HT-29 (cell line): ENCODE results near the gene ACCSL. TPM values are rescaled to one million over a fixed set of nuclear protein-coding genes. Genes with fewer than 3 reads are reported as not detected.

ENCODE experiments used
- DNase-seq: peaks from one replicate; pipeline ENCODE4 v3.0.0-alpha.2; 2015; ENCODE audit warnings: low spot score
- total RNA-seq: library from RNA; depleted of rRNA; stranded (reverse); fragments of >200 nt; shearing (Covaris generic); gene quantifications from 2 replicates; pipeline ENCODE4 v1.2.3, GENCODE V29; 2014

Gene ACCSL
- total RNA-seq, 1 experiment from 2014 or later: not detected

DNA sequence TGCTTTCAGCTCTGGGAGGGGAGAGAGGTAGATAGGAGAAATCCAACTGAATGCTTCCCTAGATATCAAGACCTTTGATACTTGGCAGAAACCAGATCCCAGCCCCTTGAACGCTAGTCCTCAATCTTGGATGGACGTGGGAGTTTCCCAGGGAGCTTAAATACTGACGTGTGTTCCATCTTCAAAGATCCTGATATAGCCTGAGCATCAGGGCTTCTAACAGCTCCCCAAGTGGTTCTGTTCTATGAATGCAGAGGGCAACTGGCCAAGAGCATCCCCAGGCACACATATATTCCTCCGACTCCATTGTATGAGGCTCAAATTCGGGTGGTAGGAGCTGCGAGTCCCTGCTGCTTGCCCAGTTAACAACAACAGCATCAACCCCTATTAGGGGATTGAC, 9.6 kb downstream of the ACCSL start:
- DNase-seq: no peak

DNA sequence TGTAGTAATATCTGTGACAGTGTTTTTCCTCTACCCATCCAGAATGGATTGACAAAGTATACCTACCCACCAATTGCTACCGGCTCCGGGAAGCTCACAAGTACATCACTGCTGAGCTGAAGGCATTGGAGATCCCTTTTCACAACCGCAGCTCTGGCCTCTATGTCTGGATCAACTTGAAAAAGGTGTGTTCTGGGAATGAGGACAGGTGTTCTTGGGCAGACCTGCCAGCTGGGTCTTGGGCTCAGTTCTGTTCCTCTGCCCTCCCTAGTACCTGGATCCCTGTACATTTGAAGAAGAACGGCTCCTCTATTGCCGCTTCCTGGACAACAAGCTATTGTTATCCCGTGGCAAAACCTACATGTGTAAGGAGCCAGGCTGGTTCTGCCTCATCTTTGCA, 10.5 kb downstream of the ACCSL start:
- no peak for DNase-seq

DNA sequence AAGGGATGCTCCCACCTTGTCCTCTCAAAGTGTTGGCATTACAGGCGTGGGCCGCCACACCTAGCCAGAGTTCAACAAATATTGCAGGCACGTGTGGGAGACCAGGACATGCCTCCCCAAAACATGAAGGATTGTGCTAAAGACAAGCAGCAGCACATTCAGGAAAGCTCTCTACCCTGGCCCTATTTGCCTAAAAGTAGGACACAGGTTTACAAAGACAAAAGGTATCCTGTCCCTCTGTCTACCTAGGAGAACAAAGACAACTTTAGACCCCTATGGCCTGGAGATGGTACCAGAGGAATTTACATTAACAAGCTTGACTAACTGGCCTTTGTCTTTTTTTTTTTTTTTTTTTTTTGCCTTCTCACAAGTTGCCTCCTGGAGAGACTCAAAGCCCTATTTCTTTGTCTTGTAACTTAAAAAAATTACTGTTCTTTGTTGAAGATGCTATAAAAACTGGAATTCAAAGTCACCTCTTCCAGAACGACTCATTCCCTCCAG, 17.4 kb downstream of the ACCSL start:
- no peak for DNase-seq

DNA sequence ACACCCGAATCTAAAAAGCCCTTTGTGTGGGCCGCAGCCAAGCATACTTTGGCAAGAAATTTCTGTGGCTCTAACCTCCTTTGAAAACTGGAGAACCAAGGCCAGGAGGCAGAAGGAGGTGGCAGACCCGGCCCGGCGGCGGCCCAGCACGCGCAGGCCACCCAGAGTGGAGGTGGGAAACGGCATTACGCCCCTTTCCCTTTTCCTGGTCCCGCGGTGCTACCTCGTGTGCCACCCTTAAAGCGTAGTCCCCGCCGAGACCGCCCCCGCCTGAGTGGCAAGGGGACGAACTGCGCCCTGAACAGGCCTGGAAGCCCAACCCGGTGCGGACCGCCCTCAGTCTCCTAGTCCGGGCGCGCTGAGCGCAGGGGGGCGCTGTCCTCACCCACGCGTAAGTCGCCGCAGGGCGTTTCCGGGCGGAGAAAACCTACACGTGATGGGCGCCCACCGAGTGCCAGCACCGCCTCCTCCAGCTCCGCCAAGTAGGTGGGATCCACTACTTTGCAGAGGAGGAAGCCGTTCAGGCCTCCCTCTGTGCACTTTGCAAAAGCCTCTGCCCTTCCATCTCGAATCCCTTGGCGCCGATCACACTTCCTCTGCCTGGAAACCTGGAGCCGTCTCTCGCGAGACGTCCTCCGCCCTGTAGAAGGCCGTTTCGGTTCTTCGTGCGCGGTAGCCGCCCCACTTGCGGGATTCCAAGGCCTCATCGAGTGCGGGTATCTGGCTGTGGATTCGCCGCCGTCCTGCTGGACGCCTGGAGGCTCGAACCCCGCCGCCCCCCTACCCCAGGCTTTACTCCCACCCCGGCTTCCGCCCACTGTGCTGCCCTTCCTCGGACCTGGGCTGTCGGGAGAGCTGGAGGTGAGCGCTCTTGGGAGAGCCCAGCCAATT, 18.3 kb downstream of the ACCSL start, which contains the start of gene ACCS:
TSS of gene ACCS (plus strand) at position 430 of the 891 bp plus-strand sequence. CDS start 1,358 bp downstream, outside the sequence.
- DNase-seq: peak; percentile 93

DNA sequence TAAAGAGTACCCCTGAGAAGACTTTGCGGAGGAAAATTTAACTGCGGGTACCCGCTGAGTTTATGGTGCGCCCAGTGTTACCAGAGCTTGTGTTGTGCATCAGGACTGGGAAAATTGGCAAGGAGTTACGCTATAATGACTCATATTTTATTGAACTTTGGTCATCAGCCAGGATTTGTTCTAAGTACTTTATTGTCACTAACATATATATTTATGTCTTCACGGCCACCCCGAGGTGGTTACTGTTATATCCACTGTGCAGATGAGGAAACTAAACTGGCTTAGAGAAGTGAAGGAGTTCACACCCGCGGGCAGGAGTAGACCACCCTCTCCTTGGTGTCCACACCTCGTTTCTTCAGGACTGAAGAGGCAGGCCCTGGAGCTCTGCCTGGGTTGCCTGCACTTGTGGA, 19.0 kb downstream of the ACCSL start:
- peak; percentile 85 for DNase-seq

DNA sequence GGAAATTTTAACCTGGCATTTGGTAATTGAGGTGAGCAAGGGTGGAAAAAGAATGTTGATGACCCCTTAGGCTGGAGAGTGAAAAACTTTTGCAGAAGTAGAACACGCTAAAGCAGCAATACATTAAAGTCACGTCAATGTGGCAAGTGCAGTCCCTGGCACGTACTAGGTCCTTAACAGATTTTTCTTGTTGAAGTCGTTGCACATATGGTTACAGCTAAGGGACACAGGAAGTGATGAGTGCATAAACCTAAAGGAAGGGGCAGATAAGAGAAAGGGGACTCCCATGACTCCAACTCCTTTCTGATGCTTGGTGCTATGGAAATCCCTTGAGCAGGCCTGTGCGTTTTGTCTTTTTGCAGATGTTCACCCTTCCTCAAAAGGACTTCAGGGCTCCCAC, 19.5 kb downstream of the ACCSL start:
- DNase-seq: no peak

DNA sequence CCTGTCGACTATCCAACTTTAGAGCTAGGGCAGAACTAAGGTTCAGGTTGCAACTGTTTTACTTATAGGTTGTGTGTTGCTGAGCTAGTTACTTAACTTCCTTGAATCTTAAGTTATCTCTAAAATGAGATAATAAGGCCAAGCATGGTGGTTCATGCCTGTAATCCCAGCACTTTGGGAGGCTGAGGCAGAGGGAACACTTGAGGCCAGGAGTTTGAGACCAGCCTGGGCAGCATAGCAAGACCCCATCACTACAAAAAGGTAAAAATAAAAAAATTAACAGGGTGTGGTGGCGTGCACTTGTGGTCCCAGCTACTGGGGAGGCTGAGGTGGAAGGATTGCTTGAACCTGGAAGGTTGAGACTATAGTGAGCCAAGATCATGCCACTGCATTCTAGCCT, 20.4 kb downstream of the ACCSL start:
- DNase-seq: no peak

DNA sequence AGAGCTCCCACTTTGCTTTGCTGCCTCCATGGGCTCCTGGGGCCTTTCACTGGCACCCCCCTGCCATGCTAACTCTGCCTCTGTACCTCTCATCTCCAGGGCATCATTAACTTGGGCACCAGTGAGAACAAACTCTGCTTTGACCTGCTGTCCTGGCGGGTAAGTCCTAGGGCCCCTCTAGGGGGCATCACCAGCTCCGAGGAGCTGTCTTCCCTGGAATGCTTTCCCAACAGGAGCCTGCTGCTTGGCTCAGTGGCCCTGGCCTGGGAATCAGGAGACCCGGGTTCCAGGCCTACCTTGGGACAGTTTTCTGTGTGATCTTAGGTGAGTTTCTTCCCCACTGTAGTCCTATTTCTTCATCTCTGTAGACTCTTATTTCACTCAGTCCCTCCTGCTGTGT, 23.4 kb downstream of the ACCSL start:
- DNase-seq: no peak

DNA sequence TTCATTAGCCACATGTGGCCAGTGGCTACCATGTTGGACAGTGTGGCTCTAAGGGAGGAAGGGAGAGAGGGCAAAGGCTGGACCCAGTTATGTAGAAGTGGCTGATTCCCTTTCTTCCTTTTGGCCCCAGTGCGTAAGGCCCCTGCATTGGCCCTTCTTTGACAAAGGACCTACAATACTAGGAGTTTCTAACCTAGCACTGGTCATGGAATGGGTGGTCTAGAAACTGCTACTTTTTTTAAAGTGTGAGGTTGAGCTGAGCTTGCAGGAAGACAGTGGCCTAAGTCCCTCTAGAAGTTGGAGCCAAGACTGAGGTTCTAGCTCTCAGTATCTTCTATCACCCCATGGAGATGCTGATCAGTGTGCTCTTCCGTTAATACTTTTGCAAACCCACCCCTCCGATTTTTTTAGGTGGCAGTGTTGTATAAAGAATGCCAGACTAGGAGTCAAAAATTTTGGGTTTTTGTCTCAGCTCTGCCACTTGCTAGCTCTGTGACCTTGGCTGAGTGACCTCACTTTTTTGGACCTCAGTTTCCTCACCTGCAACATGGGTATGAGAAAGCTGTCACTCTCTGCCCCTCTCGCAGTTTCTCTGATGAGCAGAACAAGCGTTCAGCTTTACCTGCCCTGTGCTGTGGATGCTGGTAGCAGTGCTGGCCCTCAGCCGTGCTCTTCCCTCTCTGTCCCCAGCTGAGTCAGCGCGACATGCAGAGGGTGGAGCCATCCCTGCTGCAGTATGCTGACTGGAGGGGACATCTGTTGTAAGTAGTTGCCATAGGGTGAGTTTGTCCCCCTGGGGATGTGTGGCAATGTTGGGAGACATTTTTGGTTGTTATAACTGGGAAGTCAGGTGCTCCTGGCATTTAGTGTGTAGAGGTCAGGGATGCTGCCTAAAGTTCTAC, 25.2 kb downstream of the ACCSL start:
- DNase-seq: no peak

DNA sequence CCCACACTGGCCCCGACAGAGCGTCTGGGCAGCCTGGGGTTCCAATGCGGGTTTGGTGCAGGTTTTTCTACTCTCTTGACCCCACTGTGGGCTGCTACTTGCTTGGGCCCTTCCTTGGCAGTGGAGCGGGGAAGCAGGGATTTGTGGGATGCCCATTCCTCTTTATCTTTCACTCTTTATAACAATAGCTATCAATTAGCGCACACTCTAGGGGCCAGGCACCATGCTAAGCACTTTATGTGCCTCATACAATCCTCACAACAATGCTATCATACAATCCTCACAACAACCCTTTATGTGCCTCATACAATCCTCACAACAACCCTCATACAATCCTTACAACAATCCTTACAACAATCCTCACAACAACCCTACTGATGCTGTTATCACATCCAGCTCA, 31.0 kb downstream of the ACCSL start:
- no peak for DNase-seq

DNA sequence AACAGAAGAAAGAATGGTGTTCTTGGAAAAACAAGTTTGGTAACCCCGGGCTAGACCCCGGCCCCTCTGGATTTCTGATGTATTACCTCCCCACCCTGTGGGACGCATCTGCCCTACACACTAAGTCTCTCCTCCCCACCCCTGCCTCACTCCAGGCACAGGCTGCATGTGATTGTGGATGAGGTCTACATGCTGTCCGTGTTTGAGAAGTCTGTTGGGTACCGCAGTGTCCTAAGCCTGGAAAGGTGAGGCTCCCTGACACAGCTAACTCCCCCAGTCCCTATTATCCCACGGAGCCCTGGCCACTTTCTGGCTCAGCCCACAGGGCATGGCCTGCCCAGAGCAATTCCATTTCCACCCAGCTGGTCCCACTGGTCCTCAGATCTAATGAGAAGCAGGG, 31.6 kb downstream of the ACCSL start:
- no peak for DNase-seq

DNA sequence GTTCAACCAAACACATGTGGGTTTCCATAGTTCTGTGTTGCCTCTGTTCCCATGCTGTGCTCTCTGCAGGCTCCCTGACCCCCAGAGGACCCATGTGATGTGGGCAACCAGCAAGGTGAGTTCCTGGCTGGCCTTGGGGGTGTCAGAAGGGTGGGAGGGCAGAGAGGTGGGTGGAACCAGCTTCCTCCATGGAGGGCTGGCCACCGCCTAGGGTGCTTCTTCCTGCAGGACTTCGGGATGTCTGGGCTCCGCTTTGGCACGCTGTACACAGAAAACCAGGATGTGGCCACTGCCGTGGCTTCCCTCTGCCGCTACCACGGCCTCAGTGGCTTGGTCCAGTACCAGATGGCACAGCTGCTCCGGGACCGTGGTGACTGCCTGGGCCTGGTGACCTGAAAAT, 33.2 kb downstream of the ACCSL start:
- DNase-seq: no peak

DNA sequence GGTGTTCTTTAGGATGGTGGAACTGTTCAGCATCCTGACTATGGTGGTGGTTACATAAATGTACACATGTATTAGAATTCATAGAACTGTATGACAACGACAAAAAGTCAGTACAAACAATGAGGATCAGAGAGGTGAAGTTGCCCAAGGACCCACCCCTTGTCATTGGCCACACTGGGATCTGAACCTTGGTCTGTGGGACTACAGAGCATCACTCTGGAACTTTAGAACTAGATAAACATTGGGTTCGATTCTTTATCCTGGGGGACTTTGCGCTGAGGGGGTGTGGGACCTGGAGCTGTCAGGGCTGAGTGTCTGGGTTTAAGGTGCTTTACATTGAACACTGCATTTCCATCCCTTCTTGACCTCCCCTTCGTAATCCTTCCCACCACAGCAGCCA, 34.9 kb downstream of the ACCSL start:
- DNase-seq: no peak

DNA sequence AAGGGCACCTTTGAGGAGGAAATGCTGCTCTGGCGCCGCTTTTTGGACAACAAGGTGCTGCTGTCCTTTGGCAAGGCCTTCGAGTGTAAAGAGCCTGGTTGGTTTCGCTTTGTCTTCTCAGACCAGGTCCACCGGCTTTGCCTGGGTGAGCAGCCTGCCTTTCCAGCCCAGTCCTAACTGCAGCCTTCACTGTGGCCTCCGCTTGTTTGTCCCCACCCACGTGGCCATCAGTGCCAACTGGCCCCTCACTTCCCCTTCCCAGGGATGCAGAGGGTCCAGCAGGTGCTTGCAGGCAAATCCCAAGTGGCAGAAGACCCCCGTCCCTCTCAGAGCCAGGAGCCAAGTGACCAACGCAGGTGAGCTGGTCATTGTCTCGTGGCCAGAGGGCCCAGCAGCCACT, 35.7 kb downstream of the ACCSL start:
- DNase-seq: no peak

DNA sequence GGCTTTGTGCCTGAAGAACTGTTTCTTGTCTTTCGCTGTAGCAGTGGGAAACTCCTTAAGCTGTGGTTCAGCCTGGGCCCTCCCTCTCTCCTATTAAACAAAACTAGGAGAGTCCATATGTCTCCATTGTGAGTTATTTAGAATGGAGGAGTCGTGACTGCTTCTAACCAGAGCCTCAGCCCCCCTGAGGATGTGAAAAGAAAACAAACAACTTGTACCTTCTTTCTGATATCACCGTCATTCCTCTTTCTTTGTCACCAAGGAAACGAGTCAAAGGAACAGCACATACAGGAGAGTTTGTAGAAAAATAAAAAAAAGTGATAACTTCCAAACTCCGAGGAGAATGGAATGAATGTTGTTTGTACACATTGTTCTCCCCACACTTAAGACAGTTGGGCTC, 36.1 kb downstream of the ACCSL start:
- DNase-seq: no peak

DNA sequence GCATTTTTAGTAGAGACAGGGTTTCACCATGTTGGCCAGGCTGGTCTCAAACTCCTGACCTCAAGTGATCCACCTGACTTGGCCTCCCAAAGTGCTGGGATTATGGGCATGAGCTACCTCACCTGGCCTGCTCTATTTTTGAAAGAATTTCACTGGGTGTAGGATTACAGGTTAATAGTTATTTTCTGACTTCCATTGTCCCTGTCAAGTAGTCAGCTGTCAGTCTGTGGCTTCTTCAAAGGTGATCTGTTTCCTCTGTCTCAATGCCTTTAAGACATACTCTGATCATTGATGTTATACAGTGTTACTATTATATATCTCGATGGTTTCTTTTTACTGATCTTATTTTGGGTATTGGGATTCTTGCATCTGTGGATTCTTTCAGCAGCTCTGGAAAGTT, 37.5 kb downstream of the ACCSL start:
- DNase-seq: no peak

DNA sequence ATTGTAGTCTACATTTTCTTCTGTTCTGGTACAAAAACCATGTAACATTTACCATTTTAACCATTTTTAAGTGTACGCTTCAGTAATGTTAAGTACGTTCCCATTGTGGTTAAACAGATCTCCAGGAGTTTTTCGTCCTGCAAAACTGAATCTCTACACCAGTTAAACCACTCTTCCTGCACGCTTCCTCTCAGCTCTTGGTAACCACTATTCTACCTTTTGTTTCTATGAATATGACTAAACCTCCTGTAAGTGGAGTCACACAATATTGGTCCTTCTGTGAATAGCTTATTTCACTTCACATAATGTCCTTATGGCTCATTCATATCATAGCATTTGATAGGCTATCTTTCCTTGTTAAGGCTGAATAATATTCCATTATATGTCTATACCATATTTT, 40.6 kb downstream of the ACCSL start:
- DNase-seq: no peak

DNA sequence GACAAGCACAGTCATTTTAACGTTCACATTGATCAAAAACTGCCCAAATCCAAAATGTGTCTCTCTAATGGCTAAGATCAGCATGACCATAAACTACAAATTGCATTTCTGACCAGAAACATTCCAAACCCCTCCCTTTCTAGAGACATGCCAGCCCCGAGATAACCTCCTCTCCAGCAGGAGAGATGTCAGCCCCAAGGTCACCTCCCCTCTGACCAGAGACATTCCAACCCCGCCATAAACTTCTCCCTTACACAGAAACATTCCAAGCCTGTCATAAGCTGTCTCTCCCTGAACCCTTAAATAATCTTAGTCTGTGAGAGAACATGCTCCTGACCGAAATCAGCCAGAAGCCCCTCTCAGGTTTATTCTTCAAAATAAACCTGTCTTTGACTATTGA, 41.1 kb downstream of the ACCSL start:
- no peak for DNase-seq

DNA sequence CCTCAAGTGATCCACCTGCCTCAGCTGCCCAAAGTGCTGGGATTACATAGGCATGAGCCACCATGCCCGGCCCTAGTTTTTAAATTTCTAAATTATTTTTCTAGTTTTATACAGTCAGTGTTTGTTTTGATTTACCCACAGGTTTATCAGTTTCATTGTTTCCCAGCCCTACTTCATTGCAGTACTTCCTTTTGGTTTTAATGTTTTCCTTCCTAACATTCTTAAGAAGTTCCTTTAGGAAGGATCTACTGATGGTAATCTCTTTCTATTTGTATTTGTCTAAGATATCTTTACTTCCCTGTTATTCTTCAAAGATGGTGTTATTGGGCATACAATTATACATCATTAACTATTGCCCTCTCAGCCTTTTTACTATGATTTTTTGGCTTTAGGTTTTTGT, 42.8 kb downstream of the ACCSL start:
- no peak for DNase-seq

DNA sequence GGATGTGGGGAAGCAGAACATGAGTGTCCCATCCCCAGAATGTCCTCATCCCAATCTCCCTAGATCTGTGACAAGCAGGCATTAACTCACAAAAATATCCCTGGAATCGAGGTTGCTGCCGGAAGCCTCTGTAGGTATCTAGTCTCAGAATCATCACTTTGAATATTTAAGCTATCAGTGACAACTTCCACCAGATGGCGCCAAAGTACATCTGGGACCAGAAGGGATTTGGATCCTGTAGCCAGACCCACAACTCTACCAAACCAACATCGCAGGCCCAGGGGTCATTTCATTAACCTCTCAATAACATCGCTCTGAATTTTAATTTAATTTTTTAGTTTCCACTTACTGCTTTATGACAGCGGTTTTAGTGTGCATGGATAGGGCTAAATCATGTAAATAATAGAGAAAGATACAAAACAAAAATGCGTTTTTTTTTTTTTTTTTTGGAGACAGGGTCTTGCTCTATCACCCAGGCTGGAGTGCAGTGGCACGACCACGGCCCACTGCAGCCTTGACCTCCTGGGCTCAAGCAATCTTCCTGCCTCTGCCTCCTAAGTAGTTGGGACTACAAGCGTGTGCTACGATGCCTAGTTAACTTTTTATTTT, 46.6 kb downstream of the ACCSL start:
- peak; percentile 90 for DNase-seq

DNA sequence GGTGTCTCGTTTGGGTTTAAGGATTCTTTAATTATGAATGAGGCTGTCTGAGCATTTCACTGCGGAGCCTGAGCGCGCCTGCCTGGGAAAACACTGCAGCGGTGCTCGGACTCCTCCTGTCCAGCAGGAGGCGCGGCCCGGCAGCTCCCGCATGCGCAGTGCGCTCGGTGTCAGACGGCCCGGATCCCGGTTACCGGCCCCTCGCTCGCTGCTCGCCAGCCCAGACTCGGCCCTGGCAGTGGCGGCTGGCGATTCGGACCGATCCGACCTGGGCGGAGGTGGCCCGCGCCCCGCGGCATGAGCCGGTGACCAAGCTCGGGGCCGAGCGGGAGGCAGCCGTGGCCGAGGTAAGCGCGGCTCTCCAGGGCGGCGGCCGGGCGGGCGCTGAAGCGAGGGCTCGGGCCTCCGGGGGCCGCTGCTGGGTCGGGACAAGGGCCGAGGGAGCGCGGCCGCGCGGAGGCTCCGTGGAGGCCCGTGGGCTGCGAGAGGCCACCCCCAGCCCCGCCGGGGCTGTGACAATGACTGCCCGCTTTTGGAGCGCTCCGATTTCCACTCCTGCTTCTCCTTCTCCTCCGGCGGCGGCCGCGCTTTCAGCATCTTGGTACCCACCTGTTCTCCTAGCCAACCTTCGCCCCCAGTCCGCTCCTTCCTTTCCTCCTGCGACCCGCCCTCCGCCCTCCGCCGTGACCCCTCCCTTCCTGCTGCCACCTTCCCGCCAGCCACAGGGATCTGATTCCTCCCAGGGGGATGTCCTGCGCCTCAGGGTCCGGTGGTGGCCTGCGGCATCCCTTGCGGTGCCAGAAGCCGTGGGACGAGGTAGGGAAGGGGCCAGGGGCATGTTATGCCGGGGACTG, 48.0 kb downstream of the ACCSL start, which contains the start of gene EXT2:
TSS of gene EXT2 (plus strand) at position 173 of the 854 bp plus-strand sequence. CDS start 12,035 bp downstream, outside the sequence.
- peak; percentile 89 for DNase-seq
